ENCODE measurements around the gene LAP3. TPM values are rescaled to one million over a fixed set of nuclear protein-coding genes. Genes with fewer than 3 reads are reported as not detected.
A peak's percentile ranks its signal among the peaks of the same experiment; 100 is the strongest.
"Not testable (repeated sequence)": the region's sequence is repeated elsewhere in the genome, so short reads cannot be mapped to it uniquely, and the experiment has no call there.

Gene LAP3
- 10 to 100 TPM; 89.0 to 93.0 TPM for total RNA-seq
- polyA plus RNA-seq = 49.6 TPM

GRCh38 chr4:17576932-17577664 is at the start of gene LAP3:
LAP3 (plus strand) TSS chr4:17577198; CDS start chr4:17577466, 268 bp downstream.
- Histone ChIP-seq H3K27me3 (ENCODE audit: insufficient read depth, low read length, poor library complexity, severe bottlenecking) (no peaks in the 10 kb centered on the region), H3K4me1 (ENCODE audit: insufficient read depth, low read length) (peaks cover 23% of the 10 kb centered on the region), H3K36me3 (ENCODE audit: insufficient read depth, low read length) (peaks cover 10% of the 10 kb centered on the region), H3K4me3 (ENCODE audit: low read length) (peak within 1 kb of the TSS; percentile 87), H3K9me3 (ENCODE audit: low read length) (no peaks in the 10 kb centered on the region), H3K27ac (ENCODE audit: low read depth, low read length) (peak within 1 kb of the TSS; percentile 95)
- peaks cover 0 to 44% (median 2%) of the 10 kb centered on the region in 3 donors for H3K36me3 Mint-ChIP-seq
- POLR2A ChIA-PET = interaction anchor here (0.5 to 2.5 kb wide), 2 partner anchors 11 to 37 kb away, joined by 3 to 22 read pairs; partner anchors contain the start of gene MED28
- H3K9me3 Mint-ChIP-seq = peaks cover 0 to 2% (median 0%) of the 10 kb centered on the region in 5 donors
- H3K27ac Mint-ChIP-seq = peak within 1 kb of the TSS; percentile 96 to 100 (median 98)
- H3K4me1 Mint-ChIP-seq = peaks cover 25 to 43% (median 36%) of the 10 kb centered on the region in 3 donors
- CTCF ChIA-PET = interaction anchor here (1.2 kb wide), 1 partner anchor 28 kb away, joined by 4 read pairs; no protein-coding TSS in a partner anchor
- peaks cover 0 to 2% of the 10 kb centered on the region in 2 donors for H3K27me3 Mint-ChIP-seq
- DNase-seq = peak; percentile 98 to 99 (median 98)
- H3K4me3 Mint-ChIP-seq = peak within 1 kb of the TSS; percentile 88 to 95 (median 93)

GRCh38 chr4:17528551-17529165 is 48.3 kb upstream of the LAP3 start:
- peaks cover 0 to 2% (median 0%) of the 10 kb centered on the region in 5 donors for H3K9me3 Mint-ChIP-seq
- Histone ChIP-seq H3K9me3 (ENCODE audit: low read length) (no peaks in the 10 kb centered on the region), H3K4me3 (ENCODE audit: low read length) (no peak overlapping the region), H3K4me1 (ENCODE audit: insufficient read depth, low read length) (no peaks in the 10 kb centered on the region), H3K36me3 (ENCODE audit: insufficient read depth, low read length) (no peaks in the 10 kb centered on the region), H3K27ac (ENCODE audit: low read depth, low read length) (no peak overlapping the region), H3K27me3 (ENCODE audit: insufficient read depth, low read length, poor library complexity, severe bottlenecking) (peaks cover 3% of the 10 kb centered on the region)
- peaks cover 27 to 41% of the 10 kb centered on the region in 2 donors for H3K27me3 Mint-ChIP-seq
- DNase-seq = no peak
- H3K4me3 Mint-ChIP-seq = peak overlapping the region in 1 of 7 donors; percentile 23
- CTCF ChIA-PET = interaction anchor here (1.5 kb wide), 1 partner anchor 20 kb away, joined by 5 read pairs; no protein-coding TSS in a partner anchor
- POLR2A ChIA-PET = no interaction called here
- H3K36me3 Mint-ChIP-seq = no peaks in the 10 kb centered on the region
- no peaks in the 10 kb centered on the region for H3K4me1 Mint-ChIP-seq
- no peak overlapping the region for H3K27ac Mint-ChIP-seq

DNA sequence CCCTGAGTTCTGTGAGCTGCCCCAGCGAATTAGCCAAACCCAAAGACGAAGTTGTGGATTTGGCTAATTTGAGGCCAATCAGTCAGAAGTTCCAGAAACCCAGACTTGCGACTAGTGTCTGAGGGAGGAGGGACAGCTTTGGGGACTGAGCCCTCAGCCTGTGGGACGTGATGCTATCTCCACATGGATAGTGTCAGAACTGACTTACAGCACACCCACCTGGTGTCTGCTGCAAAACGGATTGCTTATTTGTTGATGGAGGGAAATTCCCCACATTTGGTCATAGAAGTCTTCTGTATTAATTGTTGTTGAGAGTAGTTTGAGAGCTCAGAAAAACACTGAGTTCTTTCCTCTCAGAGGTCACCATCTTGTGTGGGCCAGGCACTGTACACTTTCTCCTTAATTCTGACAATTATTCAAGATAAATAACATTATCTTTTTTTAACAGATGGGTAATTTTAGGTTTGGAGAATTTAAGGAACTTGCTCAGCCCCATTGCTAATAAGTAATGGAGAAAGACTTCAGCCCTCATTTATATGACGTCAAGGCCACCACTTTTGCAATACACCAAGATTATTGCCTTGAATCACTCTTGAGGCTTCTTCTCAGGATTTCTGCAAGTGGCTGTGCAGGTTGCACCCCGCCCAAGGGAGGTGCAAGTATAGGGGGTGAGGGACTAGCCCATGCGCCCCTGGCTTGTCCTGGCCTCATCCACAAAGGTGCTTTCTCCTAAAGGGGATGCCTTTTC is 45.3 kb upstream of the LAP3 start:
- CTCF ChIA-PET = interaction anchor here (1.0 kb wide), 1 partner anchor 9 kb away, joined by 3 read pairs; no protein-coding TSS in a partner anchor
- Mint-ChIP-seq H3K4me1 (peaks cover 1 to 7% (median 4%) of the 10 kb centered on the region in 3 donors), H3K36me3 (no peaks in the 10 kb centered on the region), H3K27me3 (peaks cover 19 to 33% of the 10 kb centered on the region in 2 donors), H3K9me3 (peaks cover 0 to 2% (median 0%) of the 10 kb centered on the region in 5 donors), H3K4me3 (no peak overlapping the region), H3K27ac (no peak overlapping the region)
- H3K27ac ChIP-seq (ENCODE audit: low read depth, low read length) = no peak overlapping the region
- DNase-seq = no peak
- peaks cover 3% of the 10 kb centered on the region for H3K27me3 ChIP-seq (ENCODE audit: insufficient read depth, low read length, poor library complexity, severe bottlenecking)
- H3K36me3 ChIP-seq (ENCODE audit: insufficient read depth, low read length) = no peaks in the 10 kb centered on the region
- no peaks in the 10 kb centered on the region for H3K9me3 ChIP-seq (ENCODE audit: low read length)
- POLR2A ChIA-PET = no interaction called here
- H3K4me1 ChIP-seq (ENCODE audit: insufficient read depth, low read length) = no peaks in the 10 kb centered on the region
- no peak overlapping the region for H3K4me3 ChIP-seq (ENCODE audit: low read length)

GRCh38 chr4:17534705-17535104 is 42.3 kb upstream of the LAP3 start:
- Histone ChIP-seq H3K4me1 (ENCODE audit: insufficient read depth, low read length) (no peaks in the 10 kb centered on the region), H3K9me3 (ENCODE audit: low read length) (no peaks in the 10 kb centered on the region), H3K27me3 (ENCODE audit: insufficient read depth, low read length, poor library complexity, severe bottlenecking) (no peaks in the 10 kb centered on the region), H3K27ac (ENCODE audit: low read depth, low read length) (no peak overlapping the region), H3K4me3 (ENCODE audit: low read length) (no peak overlapping the region), H3K36me3 (ENCODE audit: insufficient read depth, low read length) (no peaks in the 10 kb centered on the region)
- CTCF ChIA-PET = interaction anchor here (1.9 kb wide), 1 partner anchor 14 kb away, joined by 10 read pairs; no protein-coding TSS in a partner anchor
- H3K4me1 Mint-ChIP-seq = peaks cover 1 to 7% (median 4%) of the 10 kb centered on the region in 3 donors
- no peak overlapping the region for H3K27ac Mint-ChIP-seq
- H3K27me3 Mint-ChIP-seq = peaks cover 6 to 9% of the 10 kb centered on the region in 2 donors
- H3K36me3 Mint-ChIP-seq = no peaks in the 10 kb centered on the region
- no peak overlapping the region for H3K4me3 Mint-ChIP-seq
- DNase-seq = no peak
- POLR2A ChIA-PET = interaction anchor here (0.7 kb wide), 1 partner anchor 62 kb away, joined by 3 read pairs; no protein-coding TSS in a partner anchor
- no peaks in the 10 kb centered on the region for H3K9me3 Mint-ChIP-seq

DNA sequence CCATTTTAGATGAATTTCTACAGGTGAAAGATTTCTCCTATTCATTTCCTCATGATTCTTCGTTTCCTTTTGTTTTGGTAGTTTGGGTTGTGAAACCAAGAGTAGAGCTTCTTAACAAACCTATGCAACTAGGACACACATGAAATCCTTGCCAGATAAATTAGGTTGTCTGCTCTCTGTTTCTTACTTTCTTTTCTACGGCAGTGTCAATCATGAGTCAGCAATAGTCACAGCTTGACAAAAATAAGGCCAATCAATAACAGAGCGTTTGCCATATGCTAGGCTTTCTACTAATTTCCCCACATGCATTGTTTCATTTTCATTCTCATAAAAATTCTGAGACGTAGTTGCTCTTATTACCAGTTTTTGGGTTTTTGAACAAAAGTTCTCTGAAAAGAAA is 41.8 kb upstream of the LAP3 start:
- H3K4me3 ChIP-seq (ENCODE audit: low read length) = no peak overlapping the region
- H3K27ac Mint-ChIP-seq = no peak overlapping the region
- H3K9me3 Mint-ChIP-seq = no peaks in the 10 kb centered on the region
- H3K4me3 Mint-ChIP-seq = no peak overlapping the region
- ChIA-PET CTCF (interaction anchor here (1.9 kb wide), 2 partner anchors 13 to 101 kb away, joined by 4 to 10 read pairs; no protein-coding TSS in a partner anchor), POLR2A (interaction anchor here (0.7 kb wide), 1 partner anchor 61 kb away, joined by 3 read pairs; no protein-coding TSS in a partner anchor)
- H3K27me3 Mint-ChIP-seq = peaks cover 8 to 12% of the 10 kb centered on the region in 2 donors
- no peaks in the 10 kb centered on the region for H3K36me3 ChIP-seq (ENCODE audit: insufficient read depth, low read length)
- no peaks in the 10 kb centered on the region for H3K36me3 Mint-ChIP-seq
- no peaks in the 10 kb centered on the region for H3K9me3 ChIP-seq (ENCODE audit: low read length)
- no peak for DNase-seq
- H3K4me1 Mint-ChIP-seq = peaks cover 1 to 7% (median 4%) of the 10 kb centered on the region in 3 donors
- H3K27ac ChIP-seq (ENCODE audit: low read depth, low read length) = no peak overlapping the region
- no peaks in the 10 kb centered on the region for H3K4me1 ChIP-seq (ENCODE audit: insufficient read depth, low read length)
- no peaks in the 10 kb centered on the region for H3K27me3 ChIP-seq (ENCODE audit: insufficient read depth, low read length, poor library complexity, severe bottlenecking)

- H3K27ac Mint-ChIP-seq = no peak overlapping the region
- H3K36me3 Mint-ChIP-seq = no peaks in the 10 kb centered on the region
- Histone ChIP-seq H3K27ac (ENCODE audit: low read depth, low read length) (no peak overlapping the region), H3K27me3 (ENCODE audit: insufficient read depth, low read length, poor library complexity, severe bottlenecking) (no peaks in the 10 kb centered on the region), H3K36me3 (ENCODE audit: insufficient read depth, low read length) (no peaks in the 10 kb centered on the region), H3K4me1 (ENCODE audit: insufficient read depth, low read length) (no peaks in the 10 kb centered on the region), H3K9me3 (ENCODE audit: low read length) (no peaks in the 10 kb centered on the region), H3K4me3 (ENCODE audit: low read length) (no peak overlapping the region)
- CTCF ChIA-PET = interaction anchor here (1.9 kb wide), 2 partner anchors 12 to 101 kb away, joined by 4 to 10 read pairs; no protein-coding TSS in a partner anchor
- no peak overlapping the region for H3K4me3 Mint-ChIP-seq
- POLR2A ChIA-PET = no interaction called here
- no peaks in the 10 kb centered on the region for H3K9me3 Mint-ChIP-seq
- DNase-seq = no peak
- peaks cover 8 to 14% of the 10 kb centered on the region in 2 donors for H3K27me3 Mint-ChIP-seq
- peaks cover 1 to 7% (median 4%) of the 10 kb centered on the region in 3 donors for H3K4me1 Mint-ChIP-seq
Observed at GRCh38 chr4:17535906-17536305, 41.1 kb upstream of the LAP3 start.

- H3K4me3 ChIP-seq (ENCODE audit: low read length); H3K27ac Mint-ChIP-seq; H3K27me3 ChIP-seq (ENCODE audit: insufficient read depth, low read length, poor library complexity, severe bottlenecking); H3K9me3 Mint-ChIP-seq; H3K36me3 ChIP-seq (ENCODE audit: insufficient read depth, low read length); DNase-seq; H3K36me3 Mint-ChIP-seq; H3K4me1 Mint-ChIP-seq; H3K4me3 Mint-ChIP-seq; H3K27ac ChIP-seq (ENCODE audit: low read depth, low read length); POLR2A ChIA-PET; H3K4me1 ChIP-seq (ENCODE audit: insufficient read depth, low read length); H3K9me3 ChIP-seq (ENCODE audit: low read length): not testable (repeated sequence)
- CTCF ChIA-PET = interaction anchor here (1.8 to 1.9 kb wide), 2 partner anchors 12 to 100 kb away, joined by 4 to 8 read pairs; no protein-coding TSS in a partner anchor
- peaks cover 4 to 15% of the 10 kb centered on the region in 2 donors for H3K27me3 Mint-ChIP-seq
Observed at GRCh38 chr4:17537060-17537459, 39.9 kb upstream of the LAP3 start.
